Islet precursor cell (in vitro differentiated cells): ENCODE data around the gene FIGLA.

Source experiments
- DNase-seq: peaks from one replicate; pipeline ENCODE4 v3.0.0-alpha.2; 2018

FIGLA gene

GRCh38 chr2:70769450-70769849 is 21.0 kb downstream of the FIGLA start:
- DNase-seq, result no peak

- no peak for DNase-seq
Observed at GRCh38 chr2:70768590-70769085, 21.8 kb downstream of the FIGLA start.

- peak; percentile 77 for DNase-seq
Observed at GRCh38 chr2:70767699-70768589, 22.5 kb downstream of the FIGLA start, which contains the start of gene ADD2. TSS of gene ADD2 (minus strand) at chr2:70768200. CDS start at chr2:70706408, 61,792 bp downstream.

- DNase-seq, result no peak
Observed at GRCh38 chr2:70767079-70767698, 23.3 kb downstream of the FIGLA start.

GRCh38 chr2:70766357-70767078 is 23.9 kb downstream of the FIGLA start:
- DNase-seq, result no peak

- DNase-seq, result no peak
Observed at GRCh38 chr2:70765507-70765906, 24.9 kb downstream of the FIGLA start.

GRCh38 chr2:70759446-70759845 is 31.0 kb downstream of the FIGLA start:
- no peak for DNase-seq

- DNase-seq, result no peak
Observed at GRCh38 chr2:70757966-70758365, 32.5 kb downstream of the FIGLA start.

GRCh38 chr2:70757360-70757759 is 33.1 kb downstream of the FIGLA start:
- no peak for DNase-seq

- no peak for DNase-seq
Observed at GRCh38 chr2:70756128-70756527, 34.3 kb downstream of the FIGLA start.

- no peak for DNase-seq
Observed at GRCh38 chr2:70753902-70754301, 36.5 kb downstream of the FIGLA start.

- DNase-seq, result no peak
Observed at GRCh38 chr2:70753031-70753430, 37.4 kb downstream of the FIGLA start.

GRCh38 chr2:70752396-70752795 is 38.0 kb downstream of the FIGLA start:
- DNase-seq, result no peak

GRCh38 chr2:70751881-70752280 is 38.6 kb downstream of the FIGLA start:
- DNase-seq, result no peak

GRCh38 chr2:70750320-70750719 is 40.1 kb downstream of the FIGLA start:
- DNase-seq, result no peak

- DNase-seq, result no peak
Observed at GRCh38 chr2:70748002-70748784, 42.2 kb downstream of the FIGLA start.

- DNase-seq, result no peak
Observed at GRCh38 chr2:70747284-70747683, 43.2 kb downstream of the FIGLA start.

- no peak for DNase-seq
Observed at GRCh38 chr2:70746094-70746974, 44.1 kb downstream of the FIGLA start.

GRCh38 chr2:70745276-70745825 is 45.1 kb downstream of the FIGLA start:
- DNase-seq, result no peak

GRCh38 chr2:70744397-70744796 is 46.0 kb downstream of the FIGLA start:
- DNase-seq, result no peak

- DNase-seq, result no peak
Observed at GRCh38 chr2:70743677-70744076, 46.8 kb downstream of the FIGLA start.
